ENCODE data around the gene TNFRSF1B. TPM values are rescaled to one million over a fixed set of nuclear protein-coding genes. Genes with fewer than 3 reads are reported as not detected.

Gene TNFRSF1B
- total RNA-seq, 1 experiment from 2014 or later, result 0.61 TPM

GRCh38 chr1:12136916-12137610 is 29.7 kb upstream of the TNFRSF1B start:
- H3K27ac ChIP-seq (ENCODE audit: low read depth, low read length), result no peak overlapping the region
- ChIA-PET POLR2A (interaction anchor here (1.2 kb wide), 1 partner anchor 23 kb away, joined by 3 read pairs; no protein-coding TSS in a partner anchor), CTCF (interaction anchor here (1.4 kb wide), 1 partner anchor 12 kb away, joined by 5 read pairs; no protein-coding TSS in a partner anchor)

More at GRCh38 chr1:12136916-12137610, 29.7 kb upstream of the TNFRSF1B start:
- Histone ChIP-seq H3K9ac (ENCODE audit: low read length) (no peak overlapping the region), H3K4me3 (replicated peaks in 1 of 2; ENCODE audit: low read depth in 1 of 2, low read length in 2 of 2) (no peak overlapping the region), H3K9me3 (ENCODE audit: control insufficient read depth in 1 of 2, insufficient read depth in 1 of 2, low read depth in 1 of 2, low read length in 2 of 2) (no peaks in the 10 kb centered on the region), H2AFZ (ENCODE audit: low read depth, low read length, poor library complexity, severe bottlenecking) (no peak overlapping the region), H3K36me3 (ENCODE audit: control insufficient read depth in 1 of 2, insufficient read depth in 2 of 2, low read length in 2 of 2) (no peaks in the 10 kb centered on the region), H3K4me1 (ENCODE audit: control insufficient read depth in 1 of 2, insufficient read depth in 2 of 2, low read length in 2 of 2) (no peaks in the 10 kb centered on the region), H3K27me3 (ENCODE audit: insufficient read depth, low read length) (no peaks in the 10 kb centered on the region), H3K9me2 (ENCODE audit: insufficient read depth) (no peaks in the 10 kb centered on the region), H4K20me1 (ENCODE audit: insufficient read depth) (no peaks in the 10 kb centered on the region), H3K4me2 (ENCODE audit: low read length) (no peak overlapping the region), H3K79me2 (ENCODE audit: insufficient read depth, low read length) (no peaks in the 10 kb centered on the region)
- TF ChIP-seq CTCF (IDR thresholded peaks at IDR 0.05 in 2 of 3, conservative IDR thresholded peaks at IDR 0.05 in 1 of 3; ENCODE audit: borderline replicate concordance in 1 of 3, insufficient read depth in 1 of 3, low read depth in 2 of 3, low read length in 2 of 3) (no peak), FOSL1 (IDR thresholded peaks at IDR 0.05; ENCODE audit: low read depth) (no peak), ZNF274 (IDR thresholded peaks at IDR 0.05; ENCODE audit: low read depth, low read length) (no peak), RAD21 (IDR thresholded peaks at IDR 0.05; ENCODE audit: low read depth) (no peak), POLR2A (IDR thresholded peaks at IDR 0.05; ENCODE audit: borderline replicate concordance, extremely low read depth, insufficient read depth, insufficient read length) (no peak), SIN3A (IDR thresholded peaks at IDR 0.05; ENCODE audit: low read depth) (no peak), EZH2phosphoT487 (IDR thresholded peaks at IDR 0.05; ENCODE audit: borderline replicate concordance) (no peak), EGR1 (IDR thresholded peaks at IDR 0.05; ENCODE audit: low read depth) (no peak), CBX3 (IDR thresholded peaks at IDR 0.05; ENCODE audit: low read depth) (no peak), MAX (IDR thresholded peaks at IDR 0.05) (no peak)
- TF ChIP-seq, protein P1, sequence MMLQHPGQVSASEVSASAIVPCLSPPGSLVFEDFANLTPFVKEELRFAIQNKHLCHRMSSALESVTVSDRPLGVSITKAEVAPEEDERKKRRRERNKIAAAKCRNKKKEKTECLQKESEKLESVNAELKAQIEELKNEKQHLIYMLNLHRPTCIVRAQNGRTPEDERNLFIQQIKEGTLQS (IDR thresholded peaks at IDR 0.05), result no peak
- TF ChIP-seq, protein P2, sequence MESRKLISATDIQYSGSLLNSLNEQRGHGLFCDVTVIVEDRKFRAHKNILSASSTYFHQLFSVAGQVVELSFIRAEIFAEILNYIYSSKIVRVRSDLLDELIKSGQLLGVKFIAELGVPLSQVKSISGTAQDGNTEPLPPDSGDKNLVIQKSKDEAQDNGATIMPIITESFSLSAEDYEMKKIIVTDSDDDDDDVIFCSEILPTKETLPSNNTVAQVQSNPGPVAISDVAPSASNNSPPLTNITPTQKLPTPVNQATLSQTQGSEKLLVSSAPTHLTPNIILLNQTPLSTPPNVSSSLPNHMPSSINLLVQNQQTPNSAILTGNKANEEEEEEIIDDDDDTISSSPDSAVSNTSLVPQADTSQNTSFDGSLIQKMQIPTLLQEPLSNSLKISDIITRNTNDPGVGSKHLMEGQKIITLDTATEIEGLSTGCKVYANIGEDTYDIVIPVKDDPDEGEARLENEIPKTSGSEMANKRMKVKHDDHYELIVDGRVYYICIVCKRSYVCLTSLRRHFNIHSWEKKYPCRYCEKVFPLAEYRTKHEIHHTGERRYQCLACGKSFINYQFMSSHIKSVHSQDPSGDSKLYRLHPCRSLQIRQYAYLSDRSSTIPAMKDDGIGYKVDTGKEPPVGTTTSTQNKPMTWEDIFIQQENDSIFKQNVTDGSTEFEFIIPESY (IDR thresholded peaks at IDR 0.05; ENCODE audit: extremely low read depth, insufficient replicate concordance, low read length), result no peak
- intact Hi-C loops (cut with micrococcal nuclease), result no loop called here
- ATAC-seq (no peak), DNase-seq (ENCODE audit: low read depth, low spot score) (no peak)
- RAD21 ChIA-PET (ENCODE audit: low non-redundant PET in 1 of 2, low total read pairs in 2 of 2, uncharacterized antibody in 2 of 2, unreplicated experiment in 2 of 2), result interaction anchor here in 1 of 2 experiments (0.6 kb wide), 1 partner anchor 270 kb away, joined by 3 read pairs; no protein-coding TSS in a partner anchor
- BruUV-seq (replicated peaks), result no TSS peak
